ENCODE measurements around the gene KRTAP9-4.
"Not testable (repeated sequence)": the region's sequence is repeated elsewhere in the genome, so short reads cannot be mapped to it uniquely, and the experiment has no call there.

The KRTAP9-4 gene, protein sequence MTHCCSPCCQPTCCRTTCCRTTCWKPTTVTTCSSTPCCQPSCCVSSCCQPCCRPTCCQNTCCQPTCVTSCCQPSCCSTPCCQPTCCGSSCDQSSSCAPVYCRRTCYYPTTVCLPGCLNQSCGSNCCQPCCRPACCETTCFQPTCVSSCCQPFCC

DNA sequence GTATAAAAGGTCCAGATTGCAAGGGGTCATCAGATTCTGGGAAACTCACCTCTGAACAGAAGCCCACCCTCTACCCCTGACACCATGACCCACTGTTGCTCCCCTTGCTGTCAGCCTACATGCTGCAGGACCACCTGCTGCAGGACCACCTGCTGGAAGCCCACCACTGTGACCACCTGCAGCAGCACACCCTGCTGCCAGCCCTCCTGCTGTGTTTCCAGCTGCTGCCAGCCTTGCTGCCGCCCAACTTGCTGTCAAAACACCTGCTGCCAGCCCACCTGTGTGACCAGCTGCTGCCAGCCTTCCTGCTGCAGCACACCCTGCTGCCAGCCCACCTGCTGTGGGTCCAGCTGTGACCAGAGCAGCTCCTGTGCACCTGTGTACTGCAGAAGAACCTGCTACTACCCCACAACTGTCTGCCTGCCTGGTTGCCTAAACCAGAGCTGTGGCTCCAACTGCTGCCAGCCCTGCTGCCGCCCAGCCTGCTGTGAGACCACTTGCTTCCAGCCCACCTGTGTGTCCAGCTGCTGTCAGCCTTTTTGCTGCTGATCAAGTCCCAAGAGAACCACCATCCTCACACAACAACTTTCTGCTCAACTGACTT lies at the start of gene KRTAP9-4:
Gene KRTAP9-4, plus strand, starts transcription at position 51 of the 604 bp plus-strand sequence. Its CDS starts 34 bp downstream, at position 85.
- DNase-seq (ENCODE audit: low read depth); H3K4me3 ChIP-seq (ENCODE audit: low read depth, low read length): not testable (repeated sequence)

DNA sequence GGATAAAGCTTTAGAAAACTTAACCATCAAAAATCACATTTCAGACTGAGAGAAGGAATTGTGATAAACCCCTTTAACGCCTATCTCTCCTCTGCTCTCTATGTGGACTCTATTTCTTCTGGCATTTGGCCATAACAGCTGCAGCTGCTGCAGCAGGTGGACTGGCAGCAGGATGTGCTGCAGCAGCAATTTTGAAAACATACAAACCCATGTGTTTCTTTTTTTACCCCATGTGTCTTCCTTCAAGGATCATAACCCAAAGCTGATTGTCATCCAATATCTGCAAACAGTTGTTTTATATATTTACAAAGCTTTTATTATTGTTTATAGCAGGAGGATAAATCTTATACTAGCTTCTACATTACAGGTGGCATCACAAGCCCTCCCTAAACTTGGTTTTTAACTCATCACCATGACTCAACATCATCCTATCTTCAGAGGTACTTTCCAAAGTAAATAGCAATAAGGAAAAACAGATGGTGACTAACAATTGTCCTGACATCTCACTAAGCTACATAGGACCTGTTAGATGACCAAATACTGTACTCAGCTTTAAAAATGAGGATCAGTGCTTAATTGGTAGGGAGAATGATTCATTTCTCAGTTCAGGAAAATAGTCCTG lies 37.5 kb upstream of the KRTAP9-4 start:
- H3K4me3 ChIP-seq (ENCODE audit: low read depth, low read length): no peak overlapping the region
- TF ChIP-seq, protein P1, sequence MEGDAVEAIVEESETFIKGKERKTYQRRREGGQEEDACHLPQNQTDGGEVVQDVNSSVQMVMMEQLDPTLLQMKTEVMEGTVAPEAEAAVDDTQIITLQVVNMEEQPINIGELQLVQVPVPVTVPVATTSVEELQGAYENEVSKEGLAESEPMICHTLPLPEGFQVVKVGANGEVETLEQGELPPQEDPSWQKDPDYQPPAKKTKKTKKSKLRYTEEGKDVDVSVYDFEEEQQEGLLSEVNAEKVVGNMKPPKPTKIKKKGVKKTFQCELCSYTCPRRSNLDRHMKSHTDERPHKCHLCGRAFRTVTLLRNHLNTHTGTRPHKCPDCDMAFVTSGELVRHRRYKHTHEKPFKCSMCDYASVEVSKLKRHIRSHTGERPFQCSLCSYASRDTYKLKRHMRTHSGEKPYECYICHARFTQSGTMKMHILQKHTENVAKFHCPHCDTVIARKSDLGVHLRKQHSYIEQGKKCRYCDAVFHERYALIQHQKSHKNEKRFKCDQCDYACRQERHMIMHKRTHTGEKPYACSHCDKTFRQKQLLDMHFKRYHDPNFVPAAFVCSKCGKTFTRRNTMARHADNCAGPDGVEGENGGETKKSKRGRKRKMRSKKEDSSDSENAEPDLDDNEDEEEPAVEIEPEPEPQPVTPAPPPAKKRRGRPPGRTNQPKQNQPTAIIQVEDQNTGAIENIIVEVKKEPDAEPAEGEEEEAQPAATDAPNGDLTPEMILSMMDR (IDR thresholded peaks at IDR 0.05; ENCODE audit: low read depth, low read length, missing control alignments): no peak
- no peak for DNase-seq (ENCODE audit: low read depth)

DNA sequence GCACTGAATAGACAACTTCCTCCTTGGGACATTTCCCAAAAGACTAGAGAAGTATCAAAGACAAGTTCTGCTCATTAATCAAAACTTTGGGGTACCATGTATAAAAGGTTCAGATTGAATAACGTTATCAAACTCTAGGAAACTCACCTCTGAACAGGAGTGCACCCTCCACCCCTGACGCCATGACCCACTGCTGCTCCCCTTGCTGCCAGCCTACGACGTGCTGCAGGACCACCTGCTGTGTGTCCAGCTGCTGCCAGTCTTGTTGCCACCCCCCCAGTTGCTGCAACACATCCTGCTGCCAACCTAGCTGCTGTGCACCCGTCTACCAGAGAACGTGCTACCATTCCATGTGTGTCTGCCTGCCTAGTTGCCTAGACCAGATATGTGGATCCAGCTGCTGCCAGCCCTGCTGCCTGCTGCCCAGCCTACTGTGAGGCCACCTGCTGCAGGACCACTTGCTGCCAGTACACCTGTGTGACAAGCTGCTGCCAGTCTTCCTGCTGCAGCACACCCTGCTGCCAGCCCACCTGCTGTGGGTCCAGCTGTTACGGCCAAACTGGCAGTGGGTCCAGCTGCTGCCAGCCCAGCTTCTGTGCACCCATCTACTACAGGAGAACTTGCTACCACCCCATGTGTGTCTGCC lies 36.8 kb upstream of the KRTAP9-4 start:
- no peak overlapping the region for H3K4me3 ChIP-seq (ENCODE audit: low read depth, low read length)
- TF ChIP-seq, protein P1 (IDR thresholded peaks at IDR 0.05; ENCODE audit: low read depth, low read length, missing control alignments): no peak
- no peak for DNase-seq (ENCODE audit: low read depth)

DNA sequence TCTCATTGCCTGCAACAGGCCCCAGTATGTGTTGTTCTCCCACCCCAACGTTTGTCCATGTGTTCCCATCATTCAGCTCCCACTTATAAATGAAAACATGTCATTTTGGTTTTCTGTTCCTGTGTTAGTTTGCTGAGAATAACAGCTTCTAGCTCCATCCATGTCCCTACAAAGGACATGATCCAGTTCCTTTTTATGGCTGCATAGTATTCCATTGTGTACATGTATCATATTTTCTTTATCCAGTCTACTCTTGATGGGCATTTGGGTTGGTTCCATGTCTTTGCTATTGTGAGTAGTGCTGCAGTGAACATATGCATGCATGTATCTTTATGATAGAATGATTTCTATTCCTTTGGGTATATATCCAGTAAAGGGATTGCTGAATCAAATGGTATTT lies 33.8 kb upstream of the KRTAP9-4 start:
- DNase-seq (ENCODE audit: low read depth): no peak
- no peak overlapping the region for H3K4me3 ChIP-seq (ENCODE audit: low read depth, low read length)
- TF ChIP-seq, protein P1 (IDR thresholded peaks at IDR 0.05; ENCODE audit: low read depth, low read length, missing control alignments): no peak

DNA sequence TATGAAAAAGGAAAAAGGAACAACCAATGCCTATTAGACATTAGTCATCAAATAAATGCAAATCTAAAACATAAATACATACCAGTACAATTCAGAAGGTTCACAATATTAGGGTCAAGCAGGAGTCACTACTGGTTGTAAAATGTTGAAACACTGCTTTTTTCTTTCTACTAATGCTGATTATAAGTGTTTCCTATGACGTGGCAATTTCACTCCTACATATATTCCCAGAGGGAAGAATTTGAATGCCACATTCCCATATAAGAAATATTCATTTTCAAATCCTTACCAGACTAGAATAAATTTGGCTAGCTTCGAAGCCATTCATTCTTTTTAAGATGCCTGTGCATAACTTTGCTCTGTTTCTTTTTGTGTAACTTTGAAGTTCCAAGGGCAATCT lies 25.7 kb upstream of the KRTAP9-4 start:
- TF ChIP-seq, protein P1 (IDR thresholded peaks at IDR 0.05; ENCODE audit: low read depth, low read length, missing control alignments): no peak
- no peak for DNase-seq (ENCODE audit: low read depth)
- H3K4me3 ChIP-seq (ENCODE audit: low read depth, low read length): no peak overlapping the region

DNA sequence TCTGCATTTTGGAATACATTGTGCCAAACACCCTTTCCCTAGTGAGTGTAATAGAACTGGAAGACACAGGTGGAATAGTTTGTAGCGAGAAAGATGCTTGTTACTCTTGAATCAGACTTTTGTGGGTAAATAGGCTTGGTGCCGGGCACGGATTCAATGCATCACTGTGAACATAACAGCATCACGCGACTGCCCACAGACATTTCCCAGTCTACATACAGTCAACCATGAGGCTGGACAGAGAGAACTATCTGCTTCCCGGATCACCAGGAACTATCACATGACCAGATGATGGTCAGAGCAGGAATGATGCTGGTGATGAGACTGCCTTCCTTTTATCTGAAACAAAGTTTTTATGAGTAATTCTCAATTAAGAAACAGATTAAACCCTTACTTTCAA lies 23.4 kb upstream of the KRTAP9-4 start:
- DNase-seq (ENCODE audit: low read depth): no peak
- TF ChIP-seq, protein P1 (IDR thresholded peaks at IDR 0.05; ENCODE audit: low read depth, low read length, missing control alignments): no peak
- no peak overlapping the region for H3K4me3 ChIP-seq (ENCODE audit: low read depth, low read length)

DNA sequence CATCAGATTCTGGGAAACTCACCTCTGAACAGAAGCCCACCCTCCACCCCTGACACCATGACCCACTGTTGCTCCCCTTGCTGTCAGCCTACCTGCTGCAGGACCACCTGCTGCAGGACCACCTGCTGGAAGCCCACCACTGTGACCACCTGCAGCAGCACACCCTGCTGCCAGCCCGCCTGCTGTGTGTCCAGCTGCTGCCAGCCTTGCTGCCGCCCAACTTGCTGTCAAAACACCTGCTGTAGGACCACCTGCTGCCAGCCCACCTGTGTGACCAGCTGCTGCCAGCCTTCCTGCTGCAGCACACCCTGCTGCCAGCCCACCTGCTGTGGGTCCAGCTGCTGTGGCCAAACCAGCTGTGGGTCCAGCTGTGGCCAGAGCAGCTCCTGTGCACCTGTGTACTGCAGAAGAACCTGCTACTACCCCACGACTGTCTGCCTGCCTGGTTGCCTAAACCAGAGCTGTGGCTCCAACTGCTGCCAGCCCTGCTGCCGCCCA lies 22.8 kb upstream of the KRTAP9-4 start, which contains the start of gene KRTAP9-2:
Gene KRTAP9-2, plus strand, starts transcription at position 51 of the 498 bp plus-strand sequence. Its CDS starts 7 bp downstream, at position 58.
- not testable (repeated sequence) for DNase-seq (ENCODE audit: low read depth); H3K4me3 ChIP-seq (ENCODE audit: low read depth, low read length)
